Measurements from ENCODE around the gene DNAH6. TPM values are rescaled to one million over a fixed set of nuclear protein-coding genes. Genes with fewer than 3 reads are reported as not detected.
A peak's percentile ranks its signal among the peaks of the same experiment; 100 is the strongest.

The DNAH6 gene
- total and polyA plus RNA-seq, 9 of the 15 experiments (the other 6 are each of a cell fraction or from before 2014, with no cell fraction given), result 0.01 to 0.04 (median 0.01) TPM; not detected in 5

- 0 out of 2 replicates have a peak, but pooled peaks have one; percentile 32 for TF ChIP-seq TFAP4 (CRISPR knock-in tag; IDR thresholded peaks at IDR 0.05; ENCODE audit: borderline replicate concordance)
These were observed 37.4 kb upstream of the DNAH6 start (continued) for GRCh38 chr2:84478867-84479266.

- POLR2A ChIA-PET, result interaction anchor here (1.0 kb wide), 1 partner anchor 19 kb away, joined by 4 read pairs; no protein-coding TSS in a partner anchor
- intact Hi-C loops (cut with micrococcal nuclease) (no loop called here), in situ Hi-C loops (cut with MboI) (no loop called here)
- TF ChIP-seq ZZZ3 (IDR thresholded peaks at IDR 0.05) (no peak), SAFB (IDR thresholded peaks at IDR 0.05; ENCODE audit: borderline replicate concordance, low read depth, low read length) (no peak), WHSC1 (IDR thresholded peaks at IDR 0.05; ENCODE audit: low read length) (no peak), ZNF41 (CRISPR knock-in tag; conservative IDR thresholded peaks at IDR 0.05) (no peak), DPF2 (IDR thresholded peaks at IDR 0.05) (no peak), ZNF277 (CRISPR knock-in tag; IDR thresholded peaks at IDR 0.05; ENCODE audit: borderline replicate concordance) (no peak), DIDO1 (tag; IDR thresholded peaks at IDR 0.05; ENCODE audit: low read depth) (no peak)
- Histone ChIP-seq H3K4me1 (replicated peaks in 1 of 2; ENCODE audit: control insufficient read depth in 2 of 2, insufficient read depth in 2 of 2, low read length in 2 of 2) (no peaks in the 10 kb centered on the region), H3K9me3 (replicated peaks; ENCODE audit: control insufficient read depth, insufficient read depth, low read depth, low read length) (no peaks in the 10 kb centered on the region), H4K20me1 (replicated peaks; ENCODE audit: control insufficient read depth, insufficient read depth, low read length) (no peaks in the 10 kb centered on the region), H3K36me3 (ENCODE audit: control insufficient read depth, insufficient read depth, low read length) (no peaks in the 10 kb centered on the region), H3K9ac (ENCODE audit: insufficient read depth in 1 of 2, low read depth in 2 of 2, low read length in 2 of 2) (no peak overlapping the region), H3K9me1 (ENCODE audit: control insufficient read depth, insufficient read depth, low read length) (no peaks in the 10 kb centered on the region), H3K4me3 (no peak overlapping the region), H3K4me2 (ENCODE audit: insufficient read depth, low read length) (no peak overlapping the region), H3K79me2 (ENCODE audit: control insufficient read depth, insufficient read depth, low read length) (no peaks in the 10 kb centered on the region), H3K27me3 (ENCODE audit: control insufficient read depth in 2 of 2, insufficient read depth in 2 of 2, low read length in 2 of 2) (peaks cover 0 to 5% of the 10 kb centered on the region in 2 experiments; a peak in 3 of 5 replicates), H3K27ac (ENCODE audit: extremely low read depth, low read depth, low read length) (no peak overlapping the region), H2AFZ (ENCODE audit: low read depth, low read length) (no peak overlapping the region)
- CTCF ChIA-PET (ENCODE audit: low intra/inter-chr PET ratio), result no interaction called here
- WGBS (ENCODE audit: insufficient coverage, low coverage, missing lambda C conversion rate), result 0% methylated on average over 5 of the region's 5 CpGs
- FAIRE-seq (no peak), DNase-seq (ENCODE audit: extremely low read depth in 1 of 4, low spot score in 3 of 4) (no peak), ATAC-seq (no peak)
- no TSS peak for BruUV-seq (replicated peaks)
These were observed 34.6 kb upstream of the DNAH6 start for GRCh38 chr2:84481702-84482101.
